DOHH2 (cell line): ENCODE measurements around the gene FLYWCH1.

Source experiments
- EZH2phosphoT487 ChIP-seq: fragments of 200-600 bp; sonication (generic); IDR thresholded peaks from 2 replicates; pipeline ENCODE4 v1.6.1; 2017; ENCODE audit warnings: borderline replicate concordance, mild to moderate bottlenecking, antibody characterized with exemption, low read length, moderate library complexity, mixed read lengths
- TF ChIP-seq, protein P1 (sequence below): fragments of 200-600 bp; sonication (generic); IDR thresholded peaks from one replicate; pipeline ENCODE4 v1.5.1; 2014; ENCODE audit warnings: antibody characterized with exemption, mild to moderate bottlenecking, low read depth, low read length; ENCODE audit not compliant: poor library complexity, severe bottlenecking

DNA sequence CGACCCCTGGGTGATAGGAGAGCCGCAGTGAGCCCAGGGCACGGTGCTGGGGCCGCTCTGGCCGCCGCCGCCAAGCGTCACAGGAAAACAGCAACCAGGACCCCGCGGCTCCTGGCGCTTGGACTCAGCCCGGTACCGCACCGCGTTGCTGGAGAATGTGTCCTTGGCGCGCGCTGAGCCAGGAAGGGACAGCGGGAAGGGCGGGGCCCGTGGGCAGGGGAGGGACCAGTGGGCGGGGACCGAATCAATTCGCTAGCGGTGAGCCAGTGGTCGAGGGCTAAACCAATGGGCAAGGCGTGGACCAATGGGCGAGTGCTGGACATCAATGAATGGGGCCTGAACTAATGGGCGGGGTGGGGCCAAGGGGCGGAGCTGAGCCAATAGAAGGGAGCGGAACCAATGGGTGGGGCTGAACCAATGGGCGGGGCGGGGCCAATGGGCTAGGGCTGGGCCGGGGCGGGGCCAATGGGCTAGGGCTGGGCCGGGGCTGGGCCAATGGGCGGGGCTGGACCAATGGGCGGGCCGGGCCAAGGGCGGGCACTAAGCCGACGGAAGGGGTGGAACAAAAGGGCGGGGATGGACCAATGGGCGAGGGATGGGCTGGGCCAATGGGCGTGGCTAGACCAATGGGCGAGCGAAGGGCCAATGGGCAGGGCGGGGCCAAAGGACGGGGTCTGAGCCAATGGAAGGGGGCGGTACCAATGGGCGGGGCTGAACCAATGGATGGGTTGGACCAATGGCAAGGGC, 6.3 kb upstream of the FLYWCH1 start:
- TF ChIP-seq, protein P1, sequence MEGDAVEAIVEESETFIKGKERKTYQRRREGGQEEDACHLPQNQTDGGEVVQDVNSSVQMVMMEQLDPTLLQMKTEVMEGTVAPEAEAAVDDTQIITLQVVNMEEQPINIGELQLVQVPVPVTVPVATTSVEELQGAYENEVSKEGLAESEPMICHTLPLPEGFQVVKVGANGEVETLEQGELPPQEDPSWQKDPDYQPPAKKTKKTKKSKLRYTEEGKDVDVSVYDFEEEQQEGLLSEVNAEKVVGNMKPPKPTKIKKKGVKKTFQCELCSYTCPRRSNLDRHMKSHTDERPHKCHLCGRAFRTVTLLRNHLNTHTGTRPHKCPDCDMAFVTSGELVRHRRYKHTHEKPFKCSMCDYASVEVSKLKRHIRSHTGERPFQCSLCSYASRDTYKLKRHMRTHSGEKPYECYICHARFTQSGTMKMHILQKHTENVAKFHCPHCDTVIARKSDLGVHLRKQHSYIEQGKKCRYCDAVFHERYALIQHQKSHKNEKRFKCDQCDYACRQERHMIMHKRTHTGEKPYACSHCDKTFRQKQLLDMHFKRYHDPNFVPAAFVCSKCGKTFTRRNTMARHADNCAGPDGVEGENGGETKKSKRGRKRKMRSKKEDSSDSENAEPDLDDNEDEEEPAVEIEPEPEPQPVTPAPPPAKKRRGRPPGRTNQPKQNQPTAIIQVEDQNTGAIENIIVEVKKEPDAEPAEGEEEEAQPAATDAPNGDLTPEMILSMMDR, result no peak
- TF ChIP-seq EZH2phosphoT487, result no peak
